ENCODE measurements around the gene MARCHF11. TPM values are rescaled to one million over a fixed set of nuclear protein-coding genes. Genes with fewer than 3 reads are reported as not detected.

The MARCHF11 gene
- total RNA-seq, 1 donor from 2014 or later, result not detected

GRCh38 chr5:16108418-16108817 is 71.2 kb downstream of the MARCHF11 start:
- no peak for DNase-seq (ENCODE audit: low read depth)
- H3K4me3 ChIP-seq (ENCODE audit: low read depth, low read length), result no peak overlapping the region
- H3K27me3 ChIP-seq (ENCODE audit: control insufficient read depth, insufficient read depth, low read length), result no peaks in the 10 kb centered on the region
- H3K36me3 ChIP-seq (ENCODE audit: control insufficient read depth, insufficient read depth, low read length), result no peaks in the 10 kb centered on the region
- no peak for TF ChIP-seq CTCF (IDR thresholded peaks at IDR 0.05; ENCODE audit: insufficient read depth, low read length, poor library complexity, severe bottlenecking)

- Histone ChIP-seq H3K4me3 (ENCODE audit: low read depth, low read length) (no peak overlapping the region), H3K27me3 (ENCODE audit: control insufficient read depth, insufficient read depth, low read length) (no peaks in the 10 kb centered on the region), H3K36me3 (ENCODE audit: control insufficient read depth, insufficient read depth, low read length) (no peaks in the 10 kb centered on the region)
- DNase-seq (ENCODE audit: low read depth), result no peak
- TF ChIP-seq CTCF (IDR thresholded peaks at IDR 0.05; ENCODE audit: insufficient read depth, low read length, poor library complexity, severe bottlenecking), result no peak
Observed at GRCh38 chr5:16104961-16105360, 74.6 kb downstream of the MARCHF11 start.

DNA sequence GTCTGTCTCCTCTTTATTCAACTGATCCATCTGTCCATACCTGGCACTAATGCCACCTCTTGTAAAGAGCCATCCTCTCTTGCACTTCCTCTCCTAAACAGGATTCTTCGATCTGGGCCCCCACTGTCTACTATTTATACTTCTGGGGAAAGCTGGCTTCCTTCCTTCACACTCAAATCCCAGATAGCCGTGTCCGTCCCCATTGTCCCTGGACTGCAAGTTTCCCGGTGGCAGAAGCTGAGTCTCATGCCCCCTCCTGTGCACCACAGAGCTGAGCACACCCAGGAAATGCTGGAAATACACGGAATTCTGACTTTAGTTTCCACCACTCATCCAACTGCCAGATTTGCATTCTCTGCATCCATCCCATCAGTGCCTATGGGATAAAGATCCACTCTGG is 84.0 kb downstream of the MARCHF11 start:
- no peaks in the 10 kb centered on the region for H3K27me3 ChIP-seq (ENCODE audit: control insufficient read depth, insufficient read depth, low read length)
- no peak for TF ChIP-seq CTCF (IDR thresholded peaks at IDR 0.05; ENCODE audit: insufficient read depth, low read length, poor library complexity, severe bottlenecking)
- no peak overlapping the region for H3K4me3 ChIP-seq (ENCODE audit: low read depth, low read length)
- no peak for DNase-seq (ENCODE audit: low read depth)
- H3K36me3 ChIP-seq (ENCODE audit: control insufficient read depth, insufficient read depth, low read length), result no peaks in the 10 kb centered on the region

- DNase-seq (ENCODE audit: low read depth), result no peak
- no peak for TF ChIP-seq CTCF (IDR thresholded peaks at IDR 0.05; ENCODE audit: insufficient read depth, low read length, poor library complexity, severe bottlenecking)
- Histone ChIP-seq H3K36me3 (ENCODE audit: control insufficient read depth, insufficient read depth, low read length) (no peaks in the 10 kb centered on the region), H3K4me3 (ENCODE audit: low read depth, low read length) (no peak overlapping the region), H3K27me3 (ENCODE audit: control insufficient read depth, insufficient read depth, low read length) (no peaks in the 10 kb centered on the region)
Observed at GRCh38 chr5:16090270-16090669, 89.3 kb downstream of the MARCHF11 start.

- H3K4me3 ChIP-seq (ENCODE audit: low read depth, low read length), result no peak overlapping the region
- no peaks in the 10 kb centered on the region for H3K36me3 ChIP-seq (ENCODE audit: control insufficient read depth, insufficient read depth, low read length)
- no peaks in the 10 kb centered on the region for H3K27me3 ChIP-seq (ENCODE audit: control insufficient read depth, insufficient read depth, low read length)
- DNase-seq (ENCODE audit: low read depth), result no peak
- TF ChIP-seq CTCF (IDR thresholded peaks at IDR 0.05; ENCODE audit: insufficient read depth, low read length, poor library complexity, severe bottlenecking), result no peak
Observed at GRCh38 chr5:16082982-16083381, 96.6 kb downstream of the MARCHF11 start.

GRCh38 chr5:16082053-16082452 is 97.5 kb downstream of the MARCHF11 start:
- H3K27me3 ChIP-seq (ENCODE audit: control insufficient read depth, insufficient read depth, low read length), result no peaks in the 10 kb centered on the region
- no peak for DNase-seq (ENCODE audit: low read depth)
- TF ChIP-seq CTCF (IDR thresholded peaks at IDR 0.05; ENCODE audit: insufficient read depth, low read length, poor library complexity, severe bottlenecking), result no peak
- H3K4me3 ChIP-seq (ENCODE audit: low read depth, low read length), result no peak overlapping the region
- no peaks in the 10 kb centered on the region for H3K36me3 ChIP-seq (ENCODE audit: control insufficient read depth, insufficient read depth, low read length)
